Measurements from ENCODE around the gene PBXIP1.
A peak's percentile ranks its signal among the peaks of the same experiment; 100 is the strongest.

PBXIP1 gene

DNA sequence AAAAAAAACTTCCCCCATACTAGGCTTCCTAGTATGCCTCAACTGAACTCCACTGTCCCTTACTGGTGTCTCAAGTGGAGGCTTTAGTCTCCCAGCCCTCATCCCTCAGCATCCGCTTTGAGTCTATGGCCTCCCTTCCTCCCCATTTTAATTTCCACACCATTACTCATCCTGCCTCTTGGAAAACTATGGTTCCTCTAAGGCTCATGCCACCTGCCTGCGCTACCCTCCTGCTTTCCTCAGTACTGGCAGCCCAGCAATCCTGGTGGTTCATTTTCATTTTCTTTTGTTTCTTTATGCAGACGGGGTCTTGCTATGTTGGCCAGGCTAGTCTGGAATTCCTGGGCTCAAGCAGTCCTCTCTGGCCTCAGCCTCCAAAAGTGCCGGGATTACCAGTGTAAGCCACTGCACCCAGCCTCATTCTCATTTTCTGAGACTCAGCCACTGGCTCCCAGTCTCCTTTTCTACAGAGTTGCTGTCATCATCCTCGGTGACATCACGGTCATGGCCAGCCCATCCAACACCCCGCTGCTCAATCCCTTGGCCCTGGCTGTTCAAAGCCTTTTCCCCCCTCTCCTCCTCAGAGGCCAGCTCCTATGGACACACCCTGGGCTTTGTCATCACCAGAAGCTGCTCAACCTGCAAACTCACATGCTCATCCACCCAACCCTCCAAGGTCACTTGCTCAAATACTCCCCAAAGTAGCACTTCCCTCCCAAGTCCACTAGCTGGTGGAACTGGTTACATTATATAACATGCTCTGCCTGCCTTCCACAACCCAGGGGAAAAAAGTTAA, 17.1 kb downstream of the PBXIP1 start:
- TF ChIP-seq, protein P1, sequence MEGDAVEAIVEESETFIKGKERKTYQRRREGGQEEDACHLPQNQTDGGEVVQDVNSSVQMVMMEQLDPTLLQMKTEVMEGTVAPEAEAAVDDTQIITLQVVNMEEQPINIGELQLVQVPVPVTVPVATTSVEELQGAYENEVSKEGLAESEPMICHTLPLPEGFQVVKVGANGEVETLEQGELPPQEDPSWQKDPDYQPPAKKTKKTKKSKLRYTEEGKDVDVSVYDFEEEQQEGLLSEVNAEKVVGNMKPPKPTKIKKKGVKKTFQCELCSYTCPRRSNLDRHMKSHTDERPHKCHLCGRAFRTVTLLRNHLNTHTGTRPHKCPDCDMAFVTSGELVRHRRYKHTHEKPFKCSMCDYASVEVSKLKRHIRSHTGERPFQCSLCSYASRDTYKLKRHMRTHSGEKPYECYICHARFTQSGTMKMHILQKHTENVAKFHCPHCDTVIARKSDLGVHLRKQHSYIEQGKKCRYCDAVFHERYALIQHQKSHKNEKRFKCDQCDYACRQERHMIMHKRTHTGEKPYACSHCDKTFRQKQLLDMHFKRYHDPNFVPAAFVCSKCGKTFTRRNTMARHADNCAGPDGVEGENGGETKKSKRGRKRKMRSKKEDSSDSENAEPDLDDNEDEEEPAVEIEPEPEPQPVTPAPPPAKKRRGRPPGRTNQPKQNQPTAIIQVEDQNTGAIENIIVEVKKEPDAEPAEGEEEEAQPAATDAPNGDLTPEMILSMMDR (IDR thresholded peaks at IDR 0.05; ENCODE audit: low read depth, low read length) = no peak
- no peak for TF ChIP-seq EZH2phosphoT487 (IDR thresholded peaks at IDR 0.05; ENCODE audit: low read depth)
- H3K79me2 ChIP-seq (ENCODE audit: low read length) = peaks cover 14% of the 10 kb centered on the region
- H3K27me3 ChIP-seq (ENCODE audit: low read depth, low read length) = no peaks in the 10 kb centered on the region
- H3K36me3 ChIP-seq (replicated peaks; ENCODE audit: low read depth, low read length) = no peaks in the 10 kb centered on the region
- no peak overlapping the region for H3K9ac ChIP-seq (ENCODE audit: low read length)
- no peaks in the 10 kb centered on the region for H4K20me1 ChIP-seq (ENCODE audit: insufficient read depth, low read length)
- H3K4me1 ChIP-seq (ENCODE audit: low read length) = peaks cover 53% of the 10 kb centered on the region
- H2AFZ ChIP-seq (ENCODE audit: low read depth, low read length) = no peak overlapping the region
- no peak overlapping the region for H3K4me3 ChIP-seq (ENCODE audit: low read length)
- H3K27ac ChIP-seq (ENCODE audit: low read length) = no peak overlapping the region
- no peaks in the 10 kb centered on the region for H3K9me3 ChIP-seq (ENCODE audit: insufficient read depth, low read length)
- no peak overlapping the region for H3K4me2 ChIP-seq (ENCODE audit: low read length)

DNA sequence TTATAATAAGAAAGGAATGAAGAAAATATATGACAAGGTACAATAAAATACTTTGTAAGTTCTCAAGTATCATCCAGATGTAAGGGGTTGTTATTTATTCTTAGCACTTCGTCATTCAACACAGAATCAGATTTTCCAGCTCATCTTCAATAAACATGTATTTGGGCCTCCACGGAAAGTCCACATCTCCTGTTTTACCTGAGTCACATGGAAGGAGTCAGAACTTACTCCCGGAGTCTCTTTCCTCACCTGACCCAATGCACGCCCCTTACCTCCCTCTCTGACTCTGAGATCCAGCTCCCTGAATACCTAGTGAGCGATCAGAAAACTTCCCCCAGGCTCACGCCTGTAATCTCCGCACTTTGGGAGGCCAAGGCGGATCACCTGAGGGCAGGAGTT, 17.9 kb downstream of the PBXIP1 start:
- peaks cover 14% of the 10 kb centered on the region for H3K79me2 ChIP-seq (ENCODE audit: low read length)
- no peaks in the 10 kb centered on the region for H3K27me3 ChIP-seq (ENCODE audit: low read depth, low read length)
- no peaks in the 10 kb centered on the region for H3K36me3 ChIP-seq (replicated peaks; ENCODE audit: low read depth, low read length)
- peak overlapping the region; percentile 84 for H3K9ac ChIP-seq (ENCODE audit: low read length)
- peak overlapping the region; percentile 78 for H3K4me3 ChIP-seq (ENCODE audit: low read length)
- peak overlapping the region; percentile 84 for H3K4me2 ChIP-seq (ENCODE audit: low read length)
- H3K27ac ChIP-seq (ENCODE audit: low read length) = peak overlapping the region; percentile 81
- TF ChIP-seq, protein P1 (IDR thresholded peaks at IDR 0.05; ENCODE audit: low read depth, low read length) = no peak
- TF ChIP-seq EZH2phosphoT487 (IDR thresholded peaks at IDR 0.05; ENCODE audit: low read depth) = no peak
- peaks cover 45% of the 10 kb centered on the region for H3K4me1 ChIP-seq (ENCODE audit: low read length)
- no peaks in the 10 kb centered on the region for H4K20me1 ChIP-seq (ENCODE audit: insufficient read depth, low read length)
- H2AFZ ChIP-seq (ENCODE audit: low read depth, low read length) = no peak overlapping the region; the same call in 1 of the 2 replicates
- no peaks in the 10 kb centered on the region for H3K9me3 ChIP-seq (ENCODE audit: insufficient read depth, low read length)

DNA sequence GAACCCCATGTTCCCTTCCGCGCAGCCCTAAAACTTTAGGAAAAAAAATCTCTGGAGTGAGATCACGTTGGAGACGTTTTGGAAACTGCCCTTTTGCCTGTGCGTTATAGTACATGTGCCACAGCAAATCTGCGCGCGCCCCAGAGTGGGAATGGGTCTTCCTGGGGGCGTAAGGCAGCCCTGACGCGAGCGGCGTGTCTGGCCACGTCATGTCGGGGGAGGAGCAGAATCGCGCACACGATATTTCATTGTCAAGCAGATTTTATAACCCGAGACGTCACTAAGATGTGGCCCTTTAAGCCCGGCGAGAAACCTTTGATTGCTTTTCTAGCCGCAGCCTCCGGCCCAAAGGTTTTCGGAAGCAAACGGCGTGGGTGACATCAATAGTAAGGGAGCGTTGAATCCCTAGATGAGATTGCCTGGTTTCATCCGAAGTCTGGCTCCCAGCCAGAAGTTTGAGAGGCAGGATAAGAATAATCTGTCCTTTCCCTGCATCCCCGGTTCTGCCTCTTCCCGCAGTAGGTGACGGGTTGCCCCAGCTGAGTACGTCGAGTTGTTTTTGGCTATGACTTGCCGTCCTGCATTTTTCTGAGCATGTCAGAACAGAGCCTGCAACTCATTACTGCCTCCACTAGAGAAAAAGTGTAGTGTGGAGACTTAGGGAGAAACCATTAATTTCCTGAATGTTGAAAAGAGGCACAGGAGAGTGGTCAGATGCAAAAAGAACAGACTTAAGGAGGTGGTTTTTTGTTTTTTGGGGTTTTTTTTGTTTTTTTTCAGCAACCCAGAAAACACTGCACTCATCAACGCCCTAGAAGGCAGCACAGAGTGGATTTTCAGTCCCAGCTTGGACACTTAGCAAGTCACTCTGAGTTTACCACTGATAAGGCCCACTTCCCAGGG, 18.6 kb downstream of the PBXIP1 start:
- Histone ChIP-seq H3K79me2 (ENCODE audit: low read length) (peaks cover 14% of the 10 kb centered on the region), H2AFZ (ENCODE audit: low read depth, low read length) (peak overlapping the region; percentile 83), H3K4me2 (ENCODE audit: low read length) (peak overlapping the region; percentile 84), H3K9me3 (ENCODE audit: insufficient read depth, low read length) (no peaks in the 10 kb centered on the region), H3K9ac (ENCODE audit: low read length) (peak overlapping the region; percentile 84), H3K27ac (ENCODE audit: low read length) (peak overlapping the region; percentile 81), H3K4me3 (ENCODE audit: low read length) (peak overlapping the region; percentile 78), H3K27me3 (ENCODE audit: low read depth, low read length) (no peaks in the 10 kb centered on the region), H4K20me1 (ENCODE audit: insufficient read depth, low read length) (no peaks in the 10 kb centered on the region), H3K36me3 (replicated peaks; ENCODE audit: low read depth, low read length) (peaks cover under 1% of the 10 kb centered on the region), H3K4me1 (ENCODE audit: low read length) (peaks cover 39% of the 10 kb centered on the region)
- TF ChIP-seq, protein P1 (IDR thresholded peaks at IDR 0.05; ENCODE audit: low read depth, low read length) = peak; percentile 45
- TF ChIP-seq EZH2phosphoT487 (IDR thresholded peaks at IDR 0.05; ENCODE audit: low read depth) = no peak

All from OCI-LY3 (cell line).